ENCODE data around the gene ARGLU1. TPM values are rescaled to one million over a fixed set of nuclear protein-coding genes. Genes with fewer than 3 reads are reported as not detected.

The ARGLU1 gene
- total RNA-seq, 1 experiment from 2014 or later: 38.3 TPM

DNA sequence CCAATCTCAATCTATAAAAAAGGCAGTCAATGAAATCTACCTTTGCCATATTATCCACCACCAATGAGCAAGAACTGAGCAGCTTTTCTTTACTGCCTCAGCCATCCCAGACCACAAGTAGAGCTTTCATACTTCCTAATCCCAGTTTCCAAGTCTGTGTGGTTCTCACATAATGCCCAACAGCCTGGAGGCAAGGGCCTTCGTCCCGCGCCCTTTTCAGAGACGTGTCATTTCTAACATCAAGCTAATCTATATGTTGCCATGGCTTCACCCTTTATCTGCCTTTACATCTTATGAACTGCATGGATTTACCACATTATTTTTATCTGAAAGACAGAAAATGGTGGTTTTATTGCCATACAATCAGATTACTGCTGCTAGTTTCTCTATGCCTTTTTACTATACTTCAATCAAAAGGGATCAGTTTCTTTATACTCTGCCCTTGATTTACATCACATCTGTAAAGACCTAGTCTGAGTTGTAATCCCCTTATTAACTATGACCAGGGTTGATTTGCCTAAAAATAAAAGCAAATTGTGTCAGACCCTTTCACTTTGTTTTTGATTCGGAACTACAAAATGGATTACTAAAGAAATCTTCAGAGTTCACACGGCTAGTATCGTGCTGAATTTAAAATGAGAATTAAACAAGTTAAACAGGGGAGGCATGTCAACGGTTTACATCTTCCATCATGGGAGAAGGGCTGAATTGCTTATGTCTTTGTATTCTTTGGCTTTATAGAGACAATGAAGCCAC, 38.3 kb downstream of the ARGLU1 start:
- in situ Hi-C loops (cut with HindIII; ENCODE audit: low sequenced_read_pairs): no loop called here
- DNase-seq (ENCODE audit: low spot score): no peak

DNA sequence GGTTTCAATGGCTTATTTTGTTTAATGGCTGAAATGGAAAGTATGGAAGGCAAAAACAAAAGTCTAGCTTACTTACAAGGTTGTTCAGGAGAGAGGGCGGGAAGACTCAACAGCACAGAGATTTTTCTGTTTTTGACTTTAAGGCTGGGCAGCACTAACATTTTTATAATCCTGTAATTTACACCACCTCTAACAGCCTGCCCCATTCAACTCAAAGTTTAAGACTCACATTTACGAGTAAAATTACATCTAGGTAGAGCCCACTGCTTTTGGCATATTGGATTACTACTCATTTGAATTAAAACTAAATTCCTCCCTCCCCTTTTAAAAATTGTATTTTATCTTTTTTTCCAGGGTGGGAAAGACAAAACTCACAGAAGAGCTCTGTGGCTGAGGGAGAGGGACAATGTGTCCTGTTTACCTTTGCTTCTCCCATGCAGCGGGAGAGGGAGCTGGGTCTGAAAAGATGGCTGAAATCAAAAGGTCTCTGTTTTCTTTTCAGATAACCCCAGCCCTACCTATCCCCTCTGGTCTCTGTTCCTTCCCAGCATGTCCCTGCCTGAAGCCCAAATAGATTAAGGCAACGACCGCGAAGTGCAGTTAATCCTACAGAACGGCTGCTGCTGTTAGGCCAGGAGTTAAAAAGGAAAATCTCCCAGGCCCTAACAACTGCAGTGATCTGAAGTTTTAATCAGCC, 39.1 kb downstream of the ARGLU1 start:
- in situ Hi-C loops (cut with HindIII; ENCODE audit: low sequenced_read_pairs): no loop called here
- DNase-seq (ENCODE audit: low spot score): no peak

- no peak for DNase-seq (ENCODE audit: low spot score)
- in situ Hi-C loops (cut with HindIII; ENCODE audit: low sequenced_read_pairs): no loop called here
These were observed 40.1 kb downstream of the ARGLU1 start for GRCh38 chr13:106527826-106528225.

- in situ Hi-C loops (cut with HindIII; ENCODE audit: low sequenced_read_pairs): no loop called here
- DNase-seq (ENCODE audit: low spot score): no peak
These were observed 40.5 kb downstream of the ARGLU1 start for GRCh38 chr13:106527445-106527801.

DNA sequence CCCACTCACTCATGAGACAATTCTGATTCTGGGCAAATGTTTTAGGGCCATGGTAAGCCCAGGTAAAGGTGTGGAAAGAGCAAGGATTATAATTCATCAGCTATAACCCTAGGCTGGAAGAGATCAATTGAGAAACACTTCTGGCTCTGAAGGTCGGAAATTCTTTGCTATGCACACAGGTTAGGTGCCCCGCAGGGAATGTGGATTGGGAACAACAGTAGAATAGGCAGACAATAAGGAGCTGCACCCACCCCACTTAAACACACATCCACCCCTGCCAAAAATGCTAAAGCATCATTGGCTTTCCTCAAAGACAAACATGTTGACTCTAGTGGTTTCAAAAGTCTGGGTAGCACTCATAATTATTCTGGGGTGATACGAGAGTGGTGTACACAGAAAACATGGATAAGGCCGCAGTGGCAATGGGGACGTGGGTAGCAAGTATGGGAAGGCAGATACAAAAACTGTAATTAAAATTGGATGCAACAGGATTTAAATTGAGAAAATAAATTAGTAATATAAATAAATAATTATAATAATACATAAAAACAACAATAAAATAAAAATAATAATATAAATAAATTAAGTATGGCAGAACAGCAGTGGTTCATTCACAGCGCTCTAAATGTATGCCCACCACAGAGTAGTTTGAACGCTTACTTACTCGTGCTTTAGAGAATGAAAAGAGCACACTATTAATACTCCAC, 41.0 kb downstream of the ARGLU1 start:
- DNase-seq (ENCODE audit: low spot score): no peak
- in situ Hi-C loops (cut with HindIII; ENCODE audit: low sequenced_read_pairs): no loop called here

GRCh38 chr13:106525865-106526264, 42.1 kb downstream of the ARGLU1 start:
- in situ Hi-C loops (cut with HindIII; ENCODE audit: low sequenced_read_pairs): no loop called here

DNA sequence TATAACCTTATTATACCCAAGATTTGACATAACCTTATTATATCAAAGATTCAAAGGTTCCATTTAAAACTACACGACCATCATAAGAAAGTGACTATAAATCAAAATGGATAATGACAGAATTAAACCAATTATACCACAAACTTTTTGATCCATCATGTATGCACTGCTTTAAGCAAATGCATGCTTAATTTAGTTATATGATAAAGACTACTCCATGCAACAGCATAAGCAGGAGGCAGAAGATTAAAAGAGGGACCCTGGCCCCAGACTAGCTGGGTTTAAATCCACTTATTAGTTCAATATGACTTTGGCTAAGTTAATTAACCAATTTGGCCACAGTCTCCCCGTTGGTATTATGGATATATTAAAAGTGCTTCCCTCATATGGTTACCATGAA, 43.8 kb downstream of the ARGLU1 start:
- DNase-seq (ENCODE audit: low spot score): no peak

More at GRCh38 chr13:106525865-106526264, 42.1 kb downstream of the ARGLU1 start:
- no peak for DNase-seq (ENCODE audit: low spot score)

DNA sequence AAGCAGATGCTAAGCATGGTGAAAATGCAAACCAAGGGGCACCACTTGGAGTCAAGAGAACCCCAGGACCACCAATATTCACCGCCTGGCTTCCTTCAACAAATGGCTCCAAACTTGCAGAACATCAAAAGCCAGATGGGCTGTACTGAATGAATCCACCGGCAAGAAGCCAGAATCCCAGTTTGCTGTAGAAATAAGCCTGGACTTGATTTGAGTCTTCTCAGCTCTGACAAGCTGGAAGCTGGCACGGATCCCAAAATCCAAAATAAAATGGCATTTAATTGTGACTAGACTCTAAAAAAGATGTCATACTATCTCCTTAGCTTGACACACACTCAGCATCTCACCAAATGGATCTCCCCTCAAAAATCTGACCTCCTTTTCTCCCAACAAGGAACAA, 44.4 kb downstream of the ARGLU1 start:
- in situ Hi-C loops (cut with HindIII; ENCODE audit: low sequenced_read_pairs): no loop called here

More for the DNA sequence above, 43.8 kb downstream of the ARGLU1 start:
- in situ Hi-C loops (cut with HindIII; ENCODE audit: low sequenced_read_pairs): no loop called here

DNA sequence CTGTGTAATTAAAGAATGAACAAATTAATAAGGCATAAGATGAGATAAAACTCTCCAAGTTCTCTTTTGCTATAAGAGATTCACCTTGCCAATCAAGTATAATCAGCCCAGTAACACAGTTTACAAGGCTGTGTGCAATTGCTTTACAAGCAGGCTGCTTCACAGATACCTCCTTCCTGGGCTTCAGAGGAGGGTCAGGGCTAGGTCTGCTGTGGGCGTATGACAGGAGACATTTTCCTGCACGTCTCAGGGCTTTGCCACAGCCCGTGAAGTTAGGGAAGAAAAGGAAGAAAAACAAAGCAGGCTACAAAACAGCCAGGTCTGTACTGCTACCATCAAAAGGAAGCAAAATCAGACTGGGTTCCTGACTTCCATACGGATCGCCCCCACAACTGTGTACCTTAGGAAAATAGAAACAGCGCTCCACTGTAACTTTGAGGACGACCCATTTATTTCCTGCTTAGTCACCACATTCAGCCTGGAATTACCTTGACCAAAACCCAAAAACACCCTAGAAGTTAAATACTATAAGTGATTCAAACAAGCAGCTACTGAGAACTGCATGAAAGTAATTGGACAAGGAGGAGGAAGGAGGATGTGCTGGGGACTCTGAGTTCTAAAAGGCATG, 44.9 kb downstream of the ARGLU1 start:
- in situ Hi-C loops (cut with HindIII; ENCODE audit: low sequenced_read_pairs): no loop called here

More for the DNA sequence above, 44.4 kb downstream of the ARGLU1 start:
- peak; percentile 89 for DNase-seq (ENCODE audit: low spot score)

GRCh38 chr13:106522112-106522705, 45.7 kb downstream of the ARGLU1 start:
- in situ Hi-C loops (cut with HindIII; ENCODE audit: low sequenced_read_pairs): no loop called here
- no peak for DNase-seq (ENCODE audit: low spot score)

More for the DNA sequence above, 44.9 kb downstream of the ARGLU1 start:
- no peak for DNase-seq (ENCODE audit: low spot score)

DNA sequence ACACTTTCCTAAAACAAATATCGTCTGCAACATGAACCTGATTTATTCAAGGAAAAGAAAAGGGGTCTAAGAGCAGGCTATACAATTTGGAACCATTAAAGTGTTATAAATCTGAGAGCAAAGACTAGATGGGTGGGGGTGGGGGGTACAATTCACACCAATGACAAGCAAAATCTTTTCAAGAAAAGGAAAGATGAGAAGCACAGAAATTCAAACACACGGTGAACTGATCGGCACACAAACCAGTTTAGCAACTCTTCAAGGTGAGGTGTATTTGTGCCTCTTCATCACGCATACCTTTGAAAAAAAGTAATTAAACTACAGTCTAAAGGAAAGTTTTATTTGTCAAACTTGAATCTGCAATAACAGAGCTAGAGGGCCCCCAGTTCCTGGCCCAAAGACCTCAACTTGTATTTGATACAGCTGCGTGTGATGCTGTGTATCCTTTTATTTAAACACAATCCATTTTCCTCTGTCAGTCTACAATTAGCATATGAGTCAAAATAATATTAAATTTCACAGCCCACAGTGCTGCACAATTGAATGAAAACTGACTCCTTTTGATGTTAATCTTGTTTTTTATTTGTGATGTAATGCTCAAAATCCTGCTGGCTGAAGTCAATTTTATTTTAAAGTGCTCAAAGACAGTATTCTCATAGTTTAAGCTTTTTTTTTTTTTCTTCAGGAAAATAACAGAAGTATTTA, 46.7 kb downstream of the ARGLU1 start:
- in situ Hi-C loops (cut with HindIII; ENCODE audit: low sequenced_read_pairs): no loop called here

DNA sequence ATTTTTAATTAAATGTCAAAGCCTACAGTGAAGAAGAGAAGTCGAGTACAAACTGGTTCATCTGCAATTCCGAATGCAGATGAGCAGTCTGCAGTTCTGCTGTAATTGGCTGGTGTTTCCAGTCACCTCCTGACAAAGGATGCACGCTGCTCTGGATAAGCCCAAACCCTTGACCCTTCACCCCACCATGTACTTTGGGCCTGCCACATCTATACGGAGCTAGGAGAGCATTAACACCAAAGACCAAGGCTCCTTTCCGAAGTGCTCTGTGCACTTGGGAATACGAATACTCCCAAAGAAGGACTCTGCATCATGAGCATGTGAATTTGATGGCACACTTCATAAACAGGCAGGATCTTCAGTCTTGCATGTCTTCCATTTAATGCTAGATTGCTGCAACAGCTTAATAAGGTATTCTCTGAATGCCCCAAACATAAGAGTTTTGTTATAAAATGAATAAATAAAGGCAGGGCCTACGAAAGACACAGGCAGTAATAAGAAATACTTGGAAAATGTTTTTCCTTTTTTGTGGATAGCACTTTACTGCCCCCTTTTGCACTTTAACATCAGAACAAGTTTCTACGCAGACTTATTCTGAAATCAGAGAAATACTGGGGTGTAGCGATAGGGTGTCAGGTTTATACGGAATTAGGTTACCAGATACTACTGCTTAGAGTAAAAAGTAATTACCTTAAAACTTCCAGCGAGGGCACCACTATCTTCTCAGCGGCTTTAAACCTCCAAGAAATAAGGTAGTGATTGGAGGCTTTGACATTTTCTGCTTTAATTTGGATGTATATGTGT, 47.5 kb downstream of the ARGLU1 start:
- no peak for DNase-seq (ENCODE audit: low spot score)
- in situ Hi-C loops (cut with HindIII; ENCODE audit: low sequenced_read_pairs): no loop called here

More for the DNA sequence above, 46.7 kb downstream of the ARGLU1 start:
- no peak for DNase-seq (ENCODE audit: low spot score)

DNA sequence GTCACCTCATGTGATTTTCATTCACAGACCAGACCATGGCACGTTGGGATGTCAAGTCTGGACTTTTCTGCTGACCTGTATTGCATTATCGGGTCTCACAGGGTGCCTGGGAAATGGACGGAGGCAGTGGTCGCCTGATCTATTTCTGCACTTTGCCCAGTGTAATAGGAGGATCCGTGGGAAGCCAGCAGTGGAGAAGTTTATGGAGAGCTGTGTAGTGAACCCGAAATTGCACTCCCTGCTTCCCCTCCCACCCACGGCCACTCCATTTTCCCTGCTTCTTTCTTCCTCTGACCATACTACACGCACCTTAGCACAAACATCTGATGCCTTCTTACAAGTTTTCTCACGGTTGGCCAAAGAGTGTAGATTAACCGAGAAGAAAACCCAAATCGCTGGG, 49.4 kb downstream of the ARGLU1 start:
- no peak for DNase-seq (ENCODE audit: low spot score)
- in situ Hi-C loops (cut with HindIII; ENCODE audit: low sequenced_read_pairs): no loop called here

GRCh38 chr13:106517109-106517847, 50.7 kb downstream of the ARGLU1 start:
- DNase-seq (ENCODE audit: low spot score): no peak
- in situ Hi-C loops (cut with HindIII; ENCODE audit: low sequenced_read_pairs): no loop called here

DNA sequence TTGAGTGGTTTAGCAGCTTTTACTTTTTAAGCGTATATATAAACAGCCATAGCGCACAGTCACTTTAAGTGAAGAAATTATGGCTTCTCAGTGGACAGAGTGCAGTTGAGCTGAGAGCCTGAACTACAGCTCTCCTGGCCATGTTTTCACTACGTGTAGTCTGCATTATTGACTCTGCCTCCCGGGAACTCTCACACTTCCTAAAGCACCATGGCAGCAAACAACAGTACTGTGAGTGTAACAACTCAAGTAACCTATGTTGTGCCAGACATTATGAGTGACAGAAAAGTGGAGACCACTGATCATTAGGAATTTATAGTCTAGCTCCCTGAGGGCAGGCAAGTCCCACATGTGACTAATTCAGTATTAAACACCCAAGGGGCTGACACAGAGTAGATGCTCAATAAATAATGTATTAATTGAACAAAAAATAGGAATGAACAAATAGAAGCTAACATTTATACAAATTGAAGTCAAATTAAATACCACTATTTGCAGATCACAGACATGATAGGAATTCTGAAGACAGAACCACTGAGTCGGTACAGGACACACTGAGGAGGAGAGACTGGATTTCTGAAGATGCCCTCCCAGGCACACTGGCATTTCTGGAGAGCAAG, 52.2 kb downstream of the ARGLU1 start:
- in situ Hi-C loops (cut with HindIII; ENCODE audit: low sequenced_read_pairs): no loop called here
- DNase-seq (ENCODE audit: low spot score): no peak

DNA sequence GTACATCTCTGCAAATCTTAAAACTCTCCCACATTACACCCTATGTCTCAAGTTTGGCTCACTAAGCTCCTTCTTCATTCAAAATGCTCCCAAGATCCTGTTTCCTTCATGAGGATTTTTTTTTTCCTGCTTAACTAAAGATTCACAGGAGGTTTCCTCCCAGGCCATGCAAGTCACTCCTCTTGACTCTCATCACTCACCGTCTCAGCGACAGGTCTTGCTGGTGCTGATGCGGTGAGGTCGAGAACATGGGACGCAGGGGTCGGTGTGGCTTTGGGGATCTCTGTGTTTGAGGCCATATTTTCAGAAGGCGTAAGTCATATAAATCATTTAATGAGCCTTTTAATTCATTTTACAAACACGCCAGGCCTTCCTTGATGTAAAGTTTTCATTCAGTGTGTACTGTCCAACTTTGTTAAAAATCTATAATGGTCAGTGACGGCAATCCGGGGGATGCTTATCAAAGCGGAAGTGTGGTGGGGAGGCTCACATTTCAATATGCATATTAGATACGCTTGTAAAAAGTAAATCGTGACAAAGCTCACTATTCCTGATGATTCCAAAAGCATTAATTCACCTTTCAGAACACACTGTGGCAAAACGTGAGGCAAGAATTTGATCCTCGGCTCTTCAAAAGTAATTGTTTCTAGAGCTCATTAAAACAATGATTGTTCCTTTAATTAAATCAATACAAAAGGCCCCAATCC, 52.9 kb downstream of the ARGLU1 start:
- in situ Hi-C loops (cut with HindIII; ENCODE audit: low sequenced_read_pairs): no loop called here
- DNase-seq (ENCODE audit: low spot score): no peak
